Measurements from ENCODE around the gene PCBD2.
"Not testable (repeated sequence)": the region's sequence is repeated elsewhere in the genome, so short reads cannot be mapped to it uniquely, and the experiment has no call there.

Gene PCBD2

GRCh38 chr5:134964359-134965270 is 59.7 kb downstream of the PCBD2 start:
- DNase-seq = peak; percentile 27

DNA sequence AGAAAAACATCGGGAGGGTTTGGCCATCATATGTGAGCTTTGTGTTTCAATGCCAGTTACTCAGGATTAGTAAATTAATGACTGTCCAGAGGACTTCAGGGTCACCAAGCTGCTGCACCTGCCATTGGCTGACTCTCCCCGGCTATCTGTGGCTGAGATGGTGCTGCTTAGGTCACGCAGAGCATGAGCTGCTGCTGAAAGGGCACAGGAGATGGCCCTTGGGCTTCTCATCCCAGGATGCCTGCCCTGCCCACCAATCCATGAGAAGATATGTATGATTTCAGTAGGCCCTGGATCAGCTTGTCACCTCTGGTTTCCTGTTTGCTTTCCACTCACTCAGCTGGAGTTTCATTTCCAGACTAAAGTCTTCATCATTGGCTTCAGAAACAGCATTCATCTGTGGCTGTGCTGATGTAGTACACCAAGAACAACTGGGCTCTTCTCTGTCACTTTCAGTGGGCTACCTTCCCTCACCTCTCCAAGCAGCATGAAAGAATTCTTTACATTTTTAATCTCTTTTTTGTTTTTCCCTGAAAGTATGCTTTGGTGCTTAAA is 60.4 kb downstream of the PCBD2 start:
- no peak for DNase-seq

- no peak for DNase-seq
Measured at GRCh38 chr5:134967607-134968006, 62.7 kb downstream of the PCBD2 start, which contains the start of gene CATSPER3. CATSPER3 (plus strand) TSS chr5:134967907; CDS start chr5:134967992, 85 bp downstream.

DNA sequence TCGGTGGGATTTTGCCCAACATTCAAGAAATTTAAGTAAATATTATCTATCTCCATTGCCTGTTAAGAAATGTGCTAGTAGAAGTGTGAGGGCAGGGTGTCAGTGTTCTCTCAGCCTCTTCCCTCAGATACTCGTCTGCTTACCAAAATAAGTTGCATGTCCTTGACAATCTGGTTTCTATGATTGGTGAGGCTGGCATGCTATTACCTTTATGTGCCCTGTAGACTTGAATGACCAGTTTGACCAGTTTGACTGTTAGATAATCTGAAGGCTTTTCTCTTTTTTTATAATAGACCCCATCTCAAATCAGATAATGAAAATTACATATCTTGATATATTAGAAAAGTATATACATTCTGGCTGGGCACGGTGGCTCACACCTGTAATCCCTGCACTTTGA is 63.1 kb downstream of the PCBD2 start:
- DNase-seq = no peak

DNA sequence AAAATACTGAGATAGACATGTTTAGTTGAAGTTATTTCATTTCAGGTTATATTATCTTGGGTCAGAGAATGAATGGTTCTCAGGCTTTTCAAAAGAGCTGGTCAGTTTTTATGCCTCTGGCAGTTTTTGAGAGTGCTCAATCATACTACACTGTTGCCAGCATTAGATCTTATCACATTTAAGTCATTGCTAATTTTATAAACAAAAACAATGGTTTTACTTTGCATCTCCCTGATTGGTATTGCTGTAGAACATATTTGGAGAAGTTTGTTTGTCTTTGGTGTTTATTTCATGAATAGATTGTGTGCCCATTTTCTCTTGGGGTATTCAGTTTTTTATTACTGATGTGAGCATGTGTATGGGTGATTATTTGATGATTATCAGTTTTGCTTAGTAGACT is 64.2 kb downstream of the PCBD2 start:
- DNase-seq = no peak

DNA sequence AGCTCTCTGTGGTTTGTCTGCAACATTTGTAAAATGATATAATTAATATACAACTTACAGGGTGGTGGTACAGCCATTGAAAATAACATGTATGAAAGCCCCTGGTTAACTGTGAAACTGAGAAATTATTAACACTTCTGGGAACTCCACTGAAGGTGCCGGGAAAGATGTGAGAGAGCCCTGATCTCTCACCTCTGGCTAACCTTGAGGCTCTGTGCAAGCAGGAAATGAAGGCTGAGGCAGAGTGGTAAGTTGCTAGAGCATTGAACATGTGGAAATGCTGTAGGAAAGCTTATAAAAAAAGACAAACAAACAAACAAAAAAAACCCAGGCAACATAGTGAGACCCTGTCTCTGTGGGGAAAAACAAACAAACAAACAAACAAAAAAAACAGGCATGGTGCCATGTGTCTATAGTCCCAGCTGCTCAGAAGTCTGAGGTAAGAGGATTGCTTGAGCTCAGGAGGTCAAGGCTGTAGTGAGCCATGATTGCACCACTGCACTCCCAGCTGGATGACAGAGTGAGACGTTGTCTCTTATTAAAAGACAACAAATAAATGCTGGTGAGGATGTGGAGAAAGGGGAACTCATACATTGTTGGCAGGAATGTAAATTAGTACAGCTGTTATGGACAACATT is 70.3 kb downstream of the PCBD2 start:
- no peak for DNase-seq

DNA sequence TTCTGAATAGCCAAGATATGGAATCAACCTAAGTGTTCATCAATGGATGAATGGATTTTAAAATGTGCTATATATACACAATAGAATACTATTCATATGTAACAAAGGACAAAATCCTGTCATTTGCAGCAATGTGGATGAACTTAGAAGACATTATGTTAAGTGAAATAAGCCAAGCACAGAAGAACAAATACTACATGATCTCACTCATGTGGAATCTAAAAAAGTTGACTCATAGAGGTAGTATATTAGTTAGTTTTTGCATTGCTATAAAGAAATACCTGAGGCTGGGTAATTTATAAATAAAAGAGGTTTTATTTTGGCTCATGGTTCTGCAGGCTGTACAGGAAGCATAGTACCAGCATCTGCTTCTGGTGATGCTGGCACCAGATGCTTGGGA is 70.9 kb downstream of the PCBD2 start:
- no peak for DNase-seq

DNA sequence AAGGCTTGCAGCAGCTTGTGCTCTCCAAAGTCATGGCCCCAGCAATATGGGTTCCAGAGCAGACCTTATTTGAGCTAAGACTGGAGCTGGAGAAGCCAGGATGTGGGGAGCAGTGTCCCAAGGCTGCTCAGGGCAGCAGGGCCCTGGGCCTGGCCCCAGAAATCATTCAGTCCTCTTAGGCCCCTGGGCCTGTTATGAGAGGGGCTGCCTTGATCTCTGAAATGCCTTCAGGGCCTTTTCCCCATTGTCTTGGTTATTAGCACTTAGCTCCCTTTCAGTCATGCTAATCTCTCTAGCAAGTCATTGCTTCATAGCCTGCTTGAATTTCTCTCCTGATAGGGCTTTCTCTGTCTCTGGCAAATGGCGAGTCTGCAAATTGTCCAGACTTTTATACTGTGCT is 71.9 kb downstream of the PCBD2 start:
- DNase-seq = no peak

- no peak for DNase-seq
Measured at GRCh38 chr5:134979416-134979815, 74.5 kb downstream of the PCBD2 start.

- no peak for DNase-seq
Measured at GRCh38 chr5:134982230-134982629, 77.3 kb downstream of the PCBD2 start.

GRCh38 chr5:134989266-134989830 is 84.4 kb downstream of the PCBD2 start:
- no peak for DNase-seq

DNA sequence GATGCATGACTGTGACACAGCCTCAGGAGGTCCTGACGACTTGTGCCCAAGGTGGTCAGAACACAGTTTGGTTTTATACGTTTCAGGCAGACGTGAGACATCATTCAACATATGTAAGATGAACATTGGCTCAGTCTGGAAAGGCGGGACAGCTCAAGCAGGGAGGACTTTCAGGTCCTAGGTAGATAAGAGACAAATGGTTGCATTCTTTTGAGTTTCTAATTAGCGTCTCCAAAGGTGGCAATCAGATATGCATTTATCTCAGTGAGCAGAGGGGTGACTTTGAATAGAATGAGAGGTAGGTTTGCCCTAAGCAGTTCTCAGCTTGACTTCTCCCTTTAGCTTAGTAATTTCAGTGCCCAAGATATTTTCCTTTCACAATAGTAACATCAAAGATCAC is 85.3 kb downstream of the PCBD2 start:
- not testable (repeated sequence) for DNase-seq

DNA sequence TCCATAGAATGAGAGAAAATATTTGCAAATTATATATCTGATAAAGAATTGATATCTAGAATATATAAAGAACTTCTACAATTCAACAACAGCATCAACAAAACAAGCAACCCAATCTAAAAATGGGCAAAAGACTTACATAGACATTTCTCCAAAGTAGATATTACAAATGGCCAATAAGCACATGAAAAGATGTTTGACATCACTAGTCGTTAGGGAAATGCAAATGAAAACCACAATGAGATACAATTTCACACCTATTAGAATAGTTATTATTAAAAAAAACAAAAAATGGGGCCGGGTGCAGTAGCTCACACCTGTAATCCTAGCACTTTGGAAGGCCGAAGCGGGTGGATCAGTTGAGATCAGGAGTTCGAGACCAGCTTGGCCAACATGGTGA is 87.2 kb downstream of the PCBD2 start:
- no peak for DNase-seq

DNA sequence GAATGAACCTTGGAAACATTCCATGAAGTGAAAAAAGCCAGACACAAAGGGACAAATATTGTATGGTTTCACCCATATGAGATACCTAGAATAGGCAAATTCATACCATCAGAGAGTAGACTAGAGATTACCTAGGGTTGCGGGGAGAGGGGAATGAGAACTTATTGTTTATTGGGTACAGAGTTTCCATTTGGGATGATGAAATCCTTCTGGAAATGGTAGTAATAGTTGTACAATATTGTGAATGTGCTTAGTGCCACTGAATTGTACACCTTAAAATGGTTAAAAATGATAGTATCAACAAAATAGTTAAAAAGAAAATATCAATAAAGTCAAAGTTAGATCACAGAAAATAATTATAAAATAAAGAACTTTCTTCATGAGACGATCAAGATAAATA is 88.2 kb downstream of the PCBD2 start:
- no peak for DNase-seq

DNA sequence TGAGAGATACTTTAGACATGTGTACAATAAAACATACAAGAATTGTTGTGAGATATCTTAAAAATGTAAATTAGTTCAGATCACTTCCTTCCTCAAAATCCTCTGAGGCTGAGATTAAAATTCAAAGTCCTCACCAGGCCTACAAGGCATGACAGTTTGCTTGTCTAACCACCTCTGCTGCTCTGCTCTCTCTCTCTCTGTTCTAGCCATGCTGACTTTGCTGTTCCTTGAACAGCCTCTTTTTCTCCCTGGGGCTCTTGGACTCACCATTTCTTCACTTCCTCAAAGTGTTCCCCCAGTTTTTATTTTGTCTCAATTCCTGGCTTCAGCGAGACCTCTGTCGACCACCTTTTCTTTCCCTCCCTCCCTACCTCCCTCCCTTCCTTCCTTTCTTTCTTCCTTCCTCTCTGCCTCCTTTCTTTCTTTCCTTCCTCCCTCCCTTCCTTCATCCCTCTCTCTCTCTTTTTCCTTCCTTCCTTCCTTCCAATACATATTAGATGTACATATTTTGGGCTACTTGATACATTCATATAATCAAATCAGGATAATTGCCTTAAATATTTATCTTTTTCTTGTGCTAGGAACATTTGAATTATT is 89.7 kb downstream of the PCBD2 start:
- no peak for DNase-seq

GRCh38 chr5:134995850-134996402 is 91.0 kb downstream of the PCBD2 start:
- no peak for DNase-seq

DNA sequence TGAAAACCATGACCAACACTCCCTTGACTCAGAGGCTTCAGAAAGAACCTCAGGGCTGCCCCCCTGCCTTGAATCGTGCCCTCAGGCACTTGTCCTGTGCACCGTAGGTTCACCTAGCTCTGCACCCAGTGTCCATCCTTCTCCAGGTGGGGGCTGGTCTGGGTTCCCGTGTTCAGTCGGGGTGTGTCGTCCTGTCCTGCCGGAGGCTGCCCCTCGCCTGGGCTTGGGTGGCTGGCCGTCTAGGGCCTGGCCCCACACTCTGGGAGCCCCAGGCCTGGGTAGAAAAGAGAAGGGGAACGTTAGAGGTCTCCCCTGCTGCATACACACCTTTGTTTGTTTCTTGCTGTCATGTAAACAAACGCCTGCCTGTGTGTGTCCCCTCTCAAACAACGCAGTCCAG is 92.1 kb downstream of the PCBD2 start:
- DNase-seq = no peak

DNA sequence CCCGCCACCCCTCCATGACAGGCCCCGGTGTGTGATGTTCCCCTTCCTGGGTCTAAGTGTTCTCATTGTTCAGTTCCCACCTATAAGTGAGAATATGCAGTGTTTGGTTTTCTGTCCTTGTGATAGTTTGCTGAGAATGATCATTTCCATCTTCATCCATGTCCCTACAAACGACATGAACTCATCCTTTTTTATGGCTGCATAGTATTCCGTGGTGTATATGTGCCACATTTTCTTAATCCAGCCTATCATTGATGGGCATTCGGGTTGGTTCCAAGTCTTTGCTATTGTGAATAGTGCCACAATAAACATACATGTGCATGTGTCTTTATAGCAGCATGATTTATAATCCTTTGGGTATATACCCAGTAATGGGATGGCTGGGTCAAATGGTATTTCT is 93.1 kb downstream of the PCBD2 start:
- not testable (repeated sequence) for DNase-seq

- no peak for DNase-seq
Measured at GRCh38 chr5:135004376-135004775, 99.4 kb downstream of the PCBD2 start.

GRCh38 chr5:135005076-135005475 is 100.1 kb downstream of the PCBD2 start:
- no peak for DNase-seq

- DNase-seq = no peak
Measured at GRCh38 chr5:135007305-135007704, 102.4 kb downstream of the PCBD2 start.

GRCh38 chr5:135007749-135008363 is 102.9 kb downstream of the PCBD2 start:
- DNase-seq = no peak

Measured in CD4-positive, alpha-beta T cell treated with Interleukin-10 for 1 hour (primary cell).